ENCODE data around the gene SCGB1C1.

GRCh38 chr11:225734-226453, 33.0 kb downstream of the SCGB1C1 start:
- TF ChIP-seq CTCF (IDR thresholded peaks at IDR 0.05) = no peak
- no peak for TF ChIP-seq POLR2A (IDR thresholded peaks at IDR 0.05)
